ENCODE measurements around the gene CRYGB. TPM values are rescaled to one million over a fixed set of nuclear protein-coding genes. Genes with fewer than 3 reads are reported as not detected.
"Not testable (repeated sequence)": the region's sequence is repeated elsewhere in the genome, so short reads cannot be mapped to it uniquely, and the experiment has no call there.

The CRYGB gene
- total RNA-seq, 1 donor from 2014 or later, result not detected

GRCh38 chr2:208103616-208104015, 42.3 kb downstream of the CRYGB start:
- Mint-ChIP-seq H3K27ac (ENCODE audit: unreplicated experiment) (no peak overlapping the region), H3K9me3 (ENCODE audit: unreplicated experiment) (no peaks in the 10 kb centered on the region), H3K4me3 (ENCODE audit: unreplicated experiment) (no peak overlapping the region), H3K36me3 (ENCODE audit: unreplicated experiment) (no peaks in the 10 kb centered on the region), H3K4me1 (ENCODE audit: unreplicated experiment) (no peaks in the 10 kb centered on the region), H3K27me3 (ENCODE audit: unreplicated experiment) (peaks cover 24% of the 10 kb centered on the region)
- DNase-seq (ENCODE audit: extremely low spot score, unreplicated experiment), result no peak
- TF ChIP-seq CTCF (IDR thresholded peaks at IDR 0.05), result no peak

- TF ChIP-seq CTCF (IDR thresholded peaks at IDR 0.05), result peak; percentile 45
- H3K36me3 Mint-ChIP-seq (ENCODE audit: unreplicated experiment), result no peaks in the 10 kb centered on the region
- H3K4me1 Mint-ChIP-seq (ENCODE audit: unreplicated experiment), result peaks cover 3% of the 10 kb centered on the region
- H3K9me3 Mint-ChIP-seq (ENCODE audit: unreplicated experiment), result no peaks in the 10 kb centered on the region
- H3K27ac Mint-ChIP-seq (ENCODE audit: unreplicated experiment), result no peak overlapping the region
- peaks cover 23% of the 10 kb centered on the region for H3K27me3 Mint-ChIP-seq (ENCODE audit: unreplicated experiment)
- no peak for DNase-seq (ENCODE audit: extremely low spot score, unreplicated experiment)
- H3K4me3 Mint-ChIP-seq (ENCODE audit: unreplicated experiment), result no peak overlapping the region
These were observed 44.0 kb downstream of the CRYGB start for GRCh38 chr2:208101716-208102631.

- H3K36me3 Mint-ChIP-seq (ENCODE audit: unreplicated experiment), result no peaks in the 10 kb centered on the region
- H3K4me3 Mint-ChIP-seq (ENCODE audit: unreplicated experiment), result no peak overlapping the region
- H3K4me1 Mint-ChIP-seq (ENCODE audit: unreplicated experiment), result peaks cover 3% of the 10 kb centered on the region
- no peak overlapping the region for H3K27ac Mint-ChIP-seq (ENCODE audit: unreplicated experiment)
- no peak for TF ChIP-seq CTCF (IDR thresholded peaks at IDR 0.05)
- peaks cover 11% of the 10 kb centered on the region for H3K27me3 Mint-ChIP-seq (ENCODE audit: unreplicated experiment)
- H3K9me3 Mint-ChIP-seq (ENCODE audit: unreplicated experiment), result no peaks in the 10 kb centered on the region
- no peak for DNase-seq (ENCODE audit: extremely low spot score, unreplicated experiment)
These were observed 46.1 kb downstream of the CRYGB start for GRCh38 chr2:208099682-208100470.

- H3K4me1 Mint-ChIP-seq (ENCODE audit: unreplicated experiment); H3K36me3 Mint-ChIP-seq (ENCODE audit: unreplicated experiment); H3K27me3 Mint-ChIP-seq (ENCODE audit: unreplicated experiment); DNase-seq (ENCODE audit: extremely low spot score, unreplicated experiment); H3K9me3 Mint-ChIP-seq (ENCODE audit: unreplicated experiment); H3K27ac Mint-ChIP-seq (ENCODE audit: unreplicated experiment); H3K4me3 Mint-ChIP-seq (ENCODE audit: unreplicated experiment): not testable (repeated sequence)
These were observed 47.3 kb downstream of the CRYGB start for GRCh38 chr2:208098701-208099100.

- Mint-ChIP-seq H3K9me3 (ENCODE audit: unreplicated experiment) (no peaks in the 10 kb centered on the region), H3K4me3 (ENCODE audit: unreplicated experiment) (no peak overlapping the region), H3K4me1 (ENCODE audit: unreplicated experiment) (peaks cover 3% of the 10 kb centered on the region), H3K36me3 (ENCODE audit: unreplicated experiment) (no peaks in the 10 kb centered on the region), H3K27me3 (ENCODE audit: unreplicated experiment) (peaks cover 4% of the 10 kb centered on the region), H3K27ac (ENCODE audit: unreplicated experiment) (no peak overlapping the region)
- no peak for DNase-seq (ENCODE audit: extremely low spot score, unreplicated experiment)
- no peak for TF ChIP-seq CTCF (IDR thresholded peaks at IDR 0.05)
These were observed 47.7 kb downstream of the CRYGB start for GRCh38 chr2:208098267-208098666.
